A673 (cell line): ENCODE measurements around the gene PASK.

Experiments used
- EZH2 ChIP-seq: fragments of 200-600 bp; sonication (generic); IDR thresholded peaks from 2 replicates; pipeline ENCODE4 v1.6.1; 2017; ENCODE audit warnings: borderline replicate concordance, low read depth, mild to moderate bottlenecking, mixed read lengths, antibody characterized with exemption, low read length; ENCODE audit not compliant: poor library complexity, severe bottlenecking
- TF ChIP-seq, protein P1 (sequence below): fragments of 300-800, 200-600 bp; sonication (generic); conservative IDR thresholded peaks from 2 replicates; pipeline ENCODE4 v1.5.1; 2017; ENCODE audit warnings: low read depth, mild to moderate bottlenecking, antibody characterized with exemption, low read length, moderate library complexity, mixed read lengths

- TF ChIP-seq, protein P1, sequence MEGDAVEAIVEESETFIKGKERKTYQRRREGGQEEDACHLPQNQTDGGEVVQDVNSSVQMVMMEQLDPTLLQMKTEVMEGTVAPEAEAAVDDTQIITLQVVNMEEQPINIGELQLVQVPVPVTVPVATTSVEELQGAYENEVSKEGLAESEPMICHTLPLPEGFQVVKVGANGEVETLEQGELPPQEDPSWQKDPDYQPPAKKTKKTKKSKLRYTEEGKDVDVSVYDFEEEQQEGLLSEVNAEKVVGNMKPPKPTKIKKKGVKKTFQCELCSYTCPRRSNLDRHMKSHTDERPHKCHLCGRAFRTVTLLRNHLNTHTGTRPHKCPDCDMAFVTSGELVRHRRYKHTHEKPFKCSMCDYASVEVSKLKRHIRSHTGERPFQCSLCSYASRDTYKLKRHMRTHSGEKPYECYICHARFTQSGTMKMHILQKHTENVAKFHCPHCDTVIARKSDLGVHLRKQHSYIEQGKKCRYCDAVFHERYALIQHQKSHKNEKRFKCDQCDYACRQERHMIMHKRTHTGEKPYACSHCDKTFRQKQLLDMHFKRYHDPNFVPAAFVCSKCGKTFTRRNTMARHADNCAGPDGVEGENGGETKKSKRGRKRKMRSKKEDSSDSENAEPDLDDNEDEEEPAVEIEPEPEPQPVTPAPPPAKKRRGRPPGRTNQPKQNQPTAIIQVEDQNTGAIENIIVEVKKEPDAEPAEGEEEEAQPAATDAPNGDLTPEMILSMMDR: no peak
- no peak for TF ChIP-seq EZH2
Observed at GRCh38 chr2:241185961-241186360, 36.7 kb upstream of the PASK start.
